Neural progenitor cell (in vitro differentiated cells): ENCODE data around the gene CNIH2. TPM values are rescaled to one million over a fixed set of nuclear protein-coding genes. Genes with fewer than 3 reads are reported as not detected.
A peak's percentile ranks its signal among the peaks of the same experiment; 100 is the strongest.

Experiments used
- DNase-seq: peaks from one replicate; pipeline ENCODE4 v3.0.0-alpha.2; 2016; ENCODE audit warnings: low spot score
- H2AFZ ChIP-seq: fragments of 200-600 bp; sonication (generic); replicated peaks from 2 replicates; pipeline ENCODE4 v1.6.1; 2016; ENCODE audit warnings: antibody characterized with exemption
- H3F3A ChIP-seq: fragments of 200-600 bp; sonication (generic); 2 replicates; pipeline ENCODE4 v1.6.1; 2016; ENCODE audit warnings: antibody characterized with exemption, low read depth
- H3K27ac ChIP-seq: fragments of 200-600 bp; sonication (generic); 2 replicates; pipeline ENCODE4 v1.5.1; 2016; ENCODE audit warnings: mild to moderate bottlenecking
- H3K27me3 ChIP-seq: fragments of 200-600 bp; sonication (generic); 2 replicates; pipeline ENCODE4 v1.6.1; 2016; ENCODE audit warnings: mild to moderate bottlenecking, moderate library complexity
- H3K36me3 ChIP-seq: fragments of 200-600 bp; sonication (generic); 2 replicates; pipeline ENCODE4 v1.5.1; 2016
- H3K4me1 ChIP-seq: fragments of 200-600 bp; sonication (generic); 2 replicates; pipeline ENCODE4 v1.6.1; 2016; ENCODE audit warnings: mixed run types
- H3K4me2 ChIP-seq: fragments of 200-600 bp; sonication (generic); 2 replicates; pipeline ENCODE4 v1.6.1; 2016
- H3K4me3 ChIP-seq: fragments of 200-600 bp; sonication (generic); 2 replicates; pipeline ENCODE4 v1.5.1; 2016
- H3K79me2 ChIP-seq: fragments of 200-600 bp; sonication (generic); 2 replicates; pipeline ENCODE4 v1.6.1; 2016; ENCODE audit warnings: low read depth
- H3K9ac ChIP-seq: fragments of 200-600 bp; sonication (generic); 2 replicates; pipeline ENCODE4 v1.6.1; 2016
- H3K9me3 ChIP-seq: fragments of 200-600 bp; sonication (generic); 2 replicates; pipeline ENCODE4 v1.5.1; 2016; ENCODE audit warnings: low read depth
- H4K20me1 ChIP-seq: fragments of 200-600 bp; sonication (generic); 2 replicates; pipeline ENCODE4 v1.6.1; 2016; ENCODE audit warnings: low read depth
- H3K27ac Mint-ChIP-seq: 3 replicates; pipeline ENCODE4 v1.8.0; 2021; ENCODE audit warnings: mixed read lengths
- H3K27me3 Mint-ChIP-seq: 2 replicates; pipeline ENCODE4 v1.8.0; 2022; ENCODE audit warnings: low read depth, mild to moderate bottlenecking, inconsistent platforms, moderate library complexity, mixed read lengths; ENCODE audit not compliant: insufficient read depth
- H3K36me3 Mint-ChIP-seq: 3 replicates; pipeline ENCODE4 v1.8.0; 2021; ENCODE audit warnings: mixed read lengths
- H3K4me1 Mint-ChIP-seq: 3 replicates; pipeline ENCODE4 v1.8.0; 2021; ENCODE audit warnings: mixed read lengths
- H3K4me3 Mint-ChIP-seq: 3 replicates; pipeline ENCODE4 v1.8.0; 2021; ENCODE audit warnings: mild to moderate bottlenecking, moderate library complexity, mixed read lengths
- H3K9me3 Mint-ChIP-seq: 3 replicates; pipeline ENCODE4 v1.8.0; 2020; ENCODE audit warnings: mixed read lengths
- CTCF ChIP-seq: fragments of 200-600 bp; sonication (generic); IDR thresholded peaks from 2 replicates; pipeline ENCODE4 v1.5.1; 2017; ENCODE audit warnings: antibody characterized with exemption, mild to moderate bottlenecking
- EZH2 ChIP-seq: fragments of 200-600 bp; sonication (generic); IDR thresholded peaks from 2 replicates; pipeline ENCODE4 v1.6.1; 2017; ENCODE audit warnings: antibody characterized with exemption, mild to moderate bottlenecking, moderate library complexity
- EZH2phosphoT487 ChIP-seq: fragments of 200-600 bp; sonication (generic); IDR thresholded peaks from 2 replicates; pipeline ENCODE4 v1.6.1; 2017; ENCODE audit warnings: antibody characterized with exemption
- total RNA-seq: library from RNA; depleted of rRNA; stranded (reverse); fragments of >200 nt; gene quantifications from 2 replicates; pipeline ENCODE4 v1.2.3, GENCODE V29; 2015; ENCODE audit warnings: low replicate concordance

Gene CNIH2
- total RNA-seq, 1 donor from 2014 or later: 5.7 TPM

GRCh38 chr11:66293777-66294625 is 16.0 kb downstream of the CNIH2 start:
- H3K4me3 Mint-ChIP-seq: no peak overlapping the region

GRCh38 chr11:66294626-66295620 is 16.9 kb downstream of the CNIH2 start:
- peaks cover 45% of the 10 kb centered on the region for H3K27me3 Mint-ChIP-seq
- DNase-seq: no peak
- no peaks in the 10 kb centered on the region for H3K36me3 Mint-ChIP-seq
- Histone ChIP-seq H3K27ac (no peak overlapping the region), H3K36me3 (no peaks in the 10 kb centered on the region), H4K20me1 (peaks cover 25% of the 10 kb centered on the region), H3K4me2 (no peak overlapping the region), H2AFZ (no peak overlapping the region), H3K9me3 (no peaks in the 10 kb centered on the region), H3K27me3 (peaks cover 46% of the 10 kb centered on the region), H3F3A (peaks cover 18% of the 10 kb centered on the region), H3K4me3 (no peak overlapping the region), H3K79me2 (no peaks in the 10 kb centered on the region), H3K4me1 (peaks cover 5% of the 10 kb centered on the region), H3K9ac (no peak overlapping the region)
- H3K4me3 Mint-ChIP-seq: no peak overlapping the region
- peaks cover 30% of the 10 kb centered on the region for H3K4me1 Mint-ChIP-seq
- peaks cover 5% of the 10 kb centered on the region for H3K9me3 Mint-ChIP-seq
- H3K27ac Mint-ChIP-seq: no peak overlapping the region
- no peak for TF ChIP-seq EZH2phosphoT487
- no peak for TF ChIP-seq CTCF
- TF ChIP-seq EZH2: no peak

More at GRCh38 chr11:66293777-66294625, 16.0 kb downstream of the CNIH2 start:
- no peak for TF ChIP-seq EZH2
- no peak for TF ChIP-seq EZH2phosphoT487
- TF ChIP-seq CTCF: no peak
- Mint-ChIP-seq H3K27me3 (peaks cover 46% of the 10 kb centered on the region), H3K9me3 (peaks cover 5% of the 10 kb centered on the region), H3K4me1 (peaks cover 38% of the 10 kb centered on the region), H3K36me3 (no peaks in the 10 kb centered on the region), H3K27ac (no peak overlapping the region)
- peaks cover 28% of the 10 kb centered on the region for H4K20me1 ChIP-seq
- no peaks in the 10 kb centered on the region for H3K36me3 ChIP-seq
- no peak overlapping the region for H3K4me2 ChIP-seq
- no peak overlapping the region for H2AFZ ChIP-seq
- no peak overlapping the region for H3K9ac ChIP-seq
- peaks cover 49% of the 10 kb centered on the region for H3K27me3 ChIP-seq
- peaks cover 25% of the 10 kb centered on the region for H3F3A ChIP-seq
- no peak for DNase-seq
- no peaks in the 10 kb centered on the region for H3K79me2 ChIP-seq
- no peaks in the 10 kb centered on the region for H3K9me3 ChIP-seq
- peaks cover 5% of the 10 kb centered on the region for H3K4me1 ChIP-seq
- H3K27ac ChIP-seq: no peak overlapping the region
- no peak overlapping the region for H3K4me3 ChIP-seq

GRCh38 chr11:66297610-66298009 is 19.6 kb downstream of the CNIH2 start:
- H3K27me3 ChIP-seq: peaks cover 19% of the 10 kb centered on the region
- TF ChIP-seq EZH2 (no peak), CTCF (no peak), EZH2phosphoT487 (no peak)
- H3K27ac ChIP-seq: no peak overlapping the region
- no peak overlapping the region for H2AFZ ChIP-seq
- no peak overlapping the region for H3K4me2 ChIP-seq
- no peak overlapping the region for H3K9ac ChIP-seq
- Mint-ChIP-seq H3K4me1 (peaks cover 17% of the 10 kb centered on the region), H3K36me3 (no peaks in the 10 kb centered on the region), H3K9me3 (peaks cover 3% of the 10 kb centered on the region), H3K4me3 (peak overlapping the region; percentile 36), H3K27ac (no peak overlapping the region), H3K27me3 (peaks cover 31% of the 10 kb centered on the region)
- no peak overlapping the region for H3K4me3 ChIP-seq
- H4K20me1 ChIP-seq: peaks cover 2% of the 10 kb centered on the region
- H3K9me3 ChIP-seq: no peaks in the 10 kb centered on the region
- no peaks in the 10 kb centered on the region for H3K36me3 ChIP-seq
- H3F3A ChIP-seq: peaks cover 6% of the 10 kb centered on the region
- H3K79me2 ChIP-seq: no peaks in the 10 kb centered on the region
- no peak for DNase-seq
- no peaks in the 10 kb centered on the region for H3K4me1 ChIP-seq
